SK-N-SH (cell line): ENCODE measurements around the gene C17orf50. TPM values are rescaled to one million over a fixed set of nuclear protein-coding genes. Genes with fewer than 3 reads are reported as not detected.
"Not testable (repeated sequence)": the region's sequence is repeated elsewhere in the genome, so short reads cannot be mapped to it uniquely, and the experiment has no call there.

ENCODE experiments used
- CTCF ChIA-PET: fragments of 300-600, 350-600 bp; formaldehyde crosslinking; extraction: SDS; loops from one replicate; lab custom pipeline; 2021; lab: Yijun Ruan, JAX
- POLR2A ChIA-PET: fragments of 350-600 bp; sonication (Branson Sonifier 250); formaldehyde crosslinking; extraction: SDS; loops from one replicate; lab custom pipeline; 2020; ENCODE audit warnings: antibody characterized with exemption, inconsistent platforms; lab: Yijun Ruan, JAX
- DNase-seq: peaks from one replicate; pipeline ENCODE4 v3.0.0; 2012
- H2AFZ ChIP-seq: fragments of 200-600 bp; sonication (generic); 2 replicates; pipeline ENCODE4 v1.8.1; 2016; ENCODE audit warnings: antibody characterized with exemption, mild to moderate bottlenecking, low read depth
- H3F3A ChIP-seq: fragments of 200-600 bp; sonication (generic); replicated peaks from 2 replicates; pipeline ENCODE3; 2016; ENCODE audit warnings: antibody characterized with exemption, mild to moderate bottlenecking; ENCODE audit not compliant: insufficient read depth
- H3K27ac ChIP-seq, 2 experiments: fragments of 200-500 bp in 1 of 2; fragments of 200-600 bp in 1 of 2; sonication (Bioruptor generic) in 1 of 2; sonication (generic), shearing (Covaris generic) in 1 of 2; 2 replicates each; pipeline versions ENCODE4 v1.5.1 to v1.6.1; 2014 to 2016; ENCODE audit warnings: low read depth in 2 of 2, inconsistent platforms in 1 of 2, low read length in 1 of 2, mild to moderate bottlenecking in 1 of 2, mixed read lengths in 1 of 2
- H3K27me3 ChIP-seq: fragments of 200-600 bp; sonication (generic), shearing (Covaris generic); 2 replicates; pipeline ENCODE4 v1.6.1; 2016; ENCODE audit warnings: mixed run types; ENCODE audit not compliant: insufficient read depth
- H3K36me3 ChIP-seq, 2 experiments: fragments of 200-500 bp in 1 of 2; fragments of 200-600 bp in 1 of 2; sonication (Bioruptor generic) in 1 of 2; sonication (generic) in 1 of 2; replicated peaks in 1 of 2; 2 replicates each; pipeline versions ENCODE3 to v1.5.1; 2014 to 2016; ENCODE audit warnings: low read length in 1 of 2, mild to moderate bottlenecking in 1 of 2; ENCODE audit not compliant: insufficient read depth in 2 of 2, control insufficient read depth in 1 of 2
- H3K4me1 ChIP-seq, 2 experiments: fragments of 200-500 bp in 1 of 2; fragments of 200-600 bp in 1 of 2; sonication (Bioruptor generic) in 1 of 2; sonication (generic), shearing (Covaris generic) in 1 of 2; 2 replicates each; pipeline versions ENCODE4 v1.5.1 to v1.6.1; 2014 to 2016; ENCODE audit warnings: low read depth in 1 of 2, low read length in 1 of 2, mixed run types in 1 of 2; ENCODE audit not compliant: insufficient read depth in 2 of 2, control insufficient read depth in 1 of 2
- H3K4me2 ChIP-seq: fragments of 200-600 bp; sonication (generic), shearing (Covaris generic); 2 replicates; pipeline ENCODE4 v1.6.1; 2017; ENCODE audit warnings: mixed run types
- H3K4me3 ChIP-seq, 2 experiments: fragments of 200-500 bp in 1 of 2; fragments of 200-600 bp in 1 of 2; sonication (Bioruptor generic) in 1 of 2; sonication (generic), shearing (Covaris generic) in 1 of 2; 2 replicates each; pipeline versions ENCODE4 v1.5.1 to v1.8.1; 2014 to 2016; ENCODE audit warnings: low read depth in 2 of 2, inconsistent platforms in 1 of 2, low read length in 1 of 2, mild to moderate bottlenecking in 1 of 2, mixed read lengths in 1 of 2, moderate library complexity in 1 of 2
- H3K79me2 ChIP-seq: fragments of 200-600 bp; sonication (generic); 2 replicates; pipeline ENCODE4 v1.8.1; 2017; ENCODE audit warnings: mild to moderate bottlenecking; ENCODE audit not compliant: insufficient read depth
- H3K9ac ChIP-seq: fragments of 200-600 bp; sonication (generic); 2 replicates; pipeline ENCODE4 v1.6.1; 2017; ENCODE audit warnings: mixed run types
- H3K9me2 ChIP-seq: fragments of 200-600 bp; sonication (generic); 2 replicates; pipeline ENCODE4 v1.6.1; 2017; ENCODE audit warnings: mixed run types
- H3K9me3 ChIP-seq: fragments of 200-600 bp; sonication (generic); 2 replicates; pipeline ENCODE4 v1.6.1; 2017; ENCODE audit warnings: mixed run types, mild to moderate bottlenecking, moderate library complexity
- H4K20me1 ChIP-seq: fragments of 200-600 bp; sonication (generic); 2 replicates; pipeline ENCODE4 v1.6.1; 2017; ENCODE audit warnings: mild to moderate bottlenecking, mixed run types; ENCODE audit not compliant: insufficient read depth
- CHD2 ChIP-seq: fragments of 150-350 bp; IDR thresholded peaks from 2 replicates; pipeline ENCODE4 v1.6.1; 2018; ENCODE audit warnings: low read length; ENCODE audit not compliant: partially characterized antibody
- CTCF ChIP-seq: fragments of 200-600 bp; sonication (generic); IDR thresholded peaks from 2 replicates; pipeline ENCODE4 v1.6.1; 2017; ENCODE audit warnings: antibody characterized with exemption, mild to moderate bottlenecking, moderate library complexity
- EZH2phosphoT487 ChIP-seq: fragments of 200-600 bp; sonication (generic); IDR thresholded peaks from 2 replicates; pipeline ENCODE4 v1.6.1; 2017; ENCODE audit warnings: low read depth, mixed run types, mild to moderate bottlenecking, antibody characterized with exemption, moderate library complexity, borderline replicate concordance
- FOSL2 ChIP-seq: IDR thresholded peaks from 2 replicates; pipeline ENCODE4 v1.4.0; 2012; ENCODE audit warnings: low read depth, mild to moderate bottlenecking, moderate library complexity, borderline replicate concordance
- FOXJ3 ChIP-seq: sonication (generic); formaldehyde crosslinking; IDR thresholded peaks from 2 replicates; pipeline ENCODE4 v1.5.1; 2020; ENCODE audit warnings: mild to moderate bottlenecking, missing genetic modification reagents
- GABPA ChIP-seq: IDR thresholded peaks from 2 replicates; pipeline ENCODE4 v1.4.0; 2012; ENCODE audit warnings: low read depth, mild to moderate bottlenecking
- IRF3 ChIP-seq: fragments of 150-350 bp; IDR thresholded peaks from 2 replicates; pipeline ENCODE4 v1.6.1; 2016; ENCODE audit warnings: mild to moderate bottlenecking, low read depth, low read length
- NFIC ChIP-seq: IDR thresholded peaks from 2 replicates; pipeline ENCODE4 v1.4.0; 2012; ENCODE audit warnings: borderline replicate concordance
- RCOR1 ChIP-seq: fragments of 150-350 bp; IDR thresholded peaks from 2 replicates; pipeline ENCODE4 v1.6.1; 2017; ENCODE audit warnings: antibody characterized with exemption, low read length
- REST ChIP-seq: IDR thresholded peaks from 2 replicates; pipeline ENCODE4 v1.6.1; 2012; ENCODE audit warnings: mild to moderate bottlenecking, low read depth, low read length, moderate library complexity
- RFX5 ChIP-seq: IDR thresholded peaks from 2 replicates; pipeline ENCODE4 v1.6.1; 2012; ENCODE audit warnings: mild to moderate bottlenecking, improper control_type of control experiment, low read length
- SIN3A ChIP-seq: IDR thresholded peaks from 2 replicates; pipeline ENCODE4 v1.6.1; 2012; ENCODE audit warnings: low read depth, mild to moderate bottlenecking, low read length, moderate library complexity, borderline replicate concordance
- SMC3 ChIP-seq: IDR thresholded peaks from 2 replicates; pipeline ENCODE4 v1.6.1; 2012; ENCODE audit warnings: low read depth, low read length, improper control_type of control experiment
- TEAD4 ChIP-seq: IDR thresholded peaks from 2 replicates; pipeline ENCODE4 v1.4.0; 2012; ENCODE audit warnings: mild to moderate bottlenecking, borderline replicate concordance; ENCODE audit not compliant: insufficient read depth
- USF2 ChIP-seq: fragments of 150-350 bp; IDR thresholded peaks from 2 replicates; pipeline ENCODE4 v1.6.1; 2017; ENCODE audit warnings: antibody characterized with exemption, low read length, low read depth, borderline replicate concordance
- YY1 ChIP-seq: IDR thresholded peaks from 2 replicates; pipeline ENCODE4 v1.4.0; 2012; ENCODE audit warnings: low read depth, mild to moderate bottlenecking
- WGBS: methylation state at CpG from one replicate; pipeline ENCODE4 v1.1.6; 2017; ENCODE audit warnings: low lambda C conversion rate; 5-methylcytosine and 5-hydroxymethylcytosine counted together
- polyA plus RNA-seq, 3 experiments: library from polyadenylated mRNA; depleted of rRNA; stranded (reverse); fragments of >200 nt; gene quantifications; 2 replicates each; pipeline ENCODE4 v1.2.3, GENCODE V29; 2012
- TF ChIP-seq, protein P1 (sequence below): IDR thresholded peaks from 2 replicates; pipeline ENCODE4 v1.4.0; 2012; ENCODE audit warnings: low read depth, borderline replicate concordance
- TF ChIP-seq, protein P2 (sequence below): IDR thresholded peaks from 2 replicates; pipeline ENCODE4 v1.4.0; 2012; ENCODE audit warnings: low read depth

The C17orf50 gene
- polyA plus RNA-seq, 1 of the 3 experiments (the other 2 are of a cell fraction): 0.05 TPM

DNA sequence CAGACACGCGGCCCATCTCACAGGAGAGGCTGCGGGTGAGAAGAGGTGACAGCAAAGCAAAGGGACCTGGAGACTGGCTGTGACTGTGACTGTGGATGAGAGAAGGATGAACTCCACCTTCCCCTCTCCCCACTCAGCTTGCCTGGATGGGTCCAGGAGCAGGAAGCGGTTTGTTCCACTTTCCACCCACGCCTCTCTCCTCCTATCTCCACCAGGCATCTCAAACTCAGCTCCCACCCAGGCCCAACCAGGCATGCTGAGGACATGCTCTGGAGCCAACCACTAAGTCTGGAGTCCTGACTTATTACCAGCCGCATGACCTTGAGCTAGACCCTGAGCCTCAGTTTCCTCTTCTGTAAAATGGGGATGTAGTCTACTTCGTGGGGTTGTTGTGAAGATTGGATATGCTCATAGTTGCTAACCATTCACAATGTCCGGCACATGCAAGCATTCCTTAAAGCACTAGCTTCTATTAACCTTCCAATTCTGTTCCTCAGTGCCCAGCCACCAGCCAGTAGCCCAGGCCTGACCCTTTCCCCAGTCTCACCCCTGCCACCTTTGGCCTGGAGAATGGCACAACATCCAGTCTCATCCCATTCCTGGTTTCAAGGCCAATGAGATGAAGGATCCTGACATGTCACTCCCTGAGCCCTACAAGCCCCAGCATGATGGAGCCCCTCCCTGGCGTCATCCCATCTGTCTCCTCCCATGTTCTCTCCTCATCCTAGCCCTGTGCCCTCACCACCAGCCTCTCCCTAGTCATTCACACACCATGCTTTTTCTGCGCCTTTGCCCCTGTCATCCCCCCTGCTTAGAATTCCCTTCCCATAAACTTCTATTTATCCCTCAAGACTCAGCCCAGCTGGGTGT, 9.9 kb upstream of the C17orf50 start:
- Histone ChIP-seq H2AFZ (no peak overlapping the region), H3F3A (no peaks in the 10 kb centered on the region), H3K27me3 (peaks cover 11% of the 10 kb centered on the region), H4K20me1 (no peaks in the 10 kb centered on the region), H3K27ac (no peak overlapping the region), H3K4me3 (no peak overlapping the region), H3K9me2 (no peaks in the 10 kb centered on the region), H3K9ac (no peak overlapping the region), H3K4me1 (peaks cover 0 to 21% of the 10 kb centered on the region in 2 experiments; a peak in 1 of 4 replicates), H3K9me3 (no peaks in the 10 kb centered on the region), H3K79me2 (no peaks in the 10 kb centered on the region), H3K36me3 (no peaks in the 10 kb centered on the region), H3K4me2 (no peak overlapping the region)
- DNase-seq: peak; percentile 34
- CTCF ChIA-PET: interaction anchor here (0.8 to 10.4 kb wide), 8 partner anchors 10 to 438 kb away, joined by 3 to 275 read pairs (median 24); partner anchors contain the start of genes C17orf50 and TAF15
- POLR2A ChIA-PET: no interaction called here
- WGBS: 91% methylated on average over 10 of the region's 10 CpGs
- TF ChIP-seq REST: no peak
- TF ChIP-seq IRF3: no peak
- no peak for TF ChIP-seq SIN3A
- no peak for TF ChIP-seq FOSL2
- TF ChIP-seq RFX5: no peak
- TF ChIP-seq, protein P1, sequence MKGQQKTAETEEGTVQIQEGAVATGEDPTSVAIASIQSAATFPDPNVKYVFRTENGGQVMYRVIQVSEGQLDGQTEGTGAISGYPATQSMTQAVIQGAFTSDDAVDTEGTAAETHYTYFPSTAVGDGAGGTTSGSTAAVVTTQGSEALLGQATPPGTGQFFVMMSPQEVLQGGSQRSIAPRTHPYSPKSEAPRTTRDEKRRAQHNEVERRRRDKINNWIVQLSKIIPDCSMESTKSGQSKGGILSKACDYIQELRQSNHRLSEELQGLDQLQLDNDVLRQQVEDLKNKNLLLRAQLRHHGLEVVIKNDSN: no peak
- TF ChIP-seq FOXJ3 (CRISPR knock-in tag): no peak
- no peak for TF ChIP-seq GABPA
- no peak for TF ChIP-seq EZH2phosphoT487
- no peak for TF ChIP-seq CTCF
- TF ChIP-seq SMC3: no peak
- TF ChIP-seq RCOR1: no peak
- no peak for TF ChIP-seq TEAD4
- TF ChIP-seq USF2: no peak
- TF ChIP-seq, protein P2, sequence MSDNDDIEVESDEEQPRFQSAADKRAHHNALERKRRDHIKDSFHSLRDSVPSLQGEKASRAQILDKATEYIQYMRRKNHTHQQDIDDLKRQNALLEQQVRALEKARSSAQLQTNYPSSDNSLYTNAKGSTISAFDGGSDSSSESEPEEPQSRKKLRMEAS: no peak
- TF ChIP-seq YY1: no peak
- TF ChIP-seq CHD2: no peak
- TF ChIP-seq NFIC: no peak

- H3K9ac ChIP-seq, H3K36me3 ChIP-seq, H3K9me3 ChIP-seq, H3K4me3 ChIP-seq, H3F3A ChIP-seq, H4K20me1 ChIP-seq, H3K79me2 ChIP-seq, H3K27ac ChIP-seq, DNase-seq, H2AFZ ChIP-seq, H3K9me2 ChIP-seq, H3K4me2 ChIP-seq, POLR2A ChIA-PET: not testable (repeated sequence)
- WGBS: 91% methylated on average over 4 of the region's 4 CpGs
- Histone ChIP-seq H3K4me1 (peaks cover 0 to 21% of the 10 kb centered on the region in 2 experiments; a peak in 1 of 4 replicates), H3K27me3 (peaks cover 11% of the 10 kb centered on the region)
- CTCF ChIA-PET: interaction anchor here (0.8 to 10.4 kb wide), 6 partner anchors 9 to 148 kb away, joined by 3 to 275 read pairs (median 9); partner anchors contain the start of genes C17orf50 and TAF15
These were observed 9.1 kb upstream of the C17orf50 start for GRCh38 chr17:35751541-35751940.
